ENCODE measurements around the gene SLC5A7. TPM values are rescaled to one million over a fixed set of nuclear protein-coding genes. Genes with fewer than 3 reads are reported as not detected.
A peak's percentile ranks its signal among the peaks of the same experiment; 100 is the strongest.

Gene SLC5A7
- total RNA-seq, 1 donor from 2014 or later = 0.81 TPM

DNA sequence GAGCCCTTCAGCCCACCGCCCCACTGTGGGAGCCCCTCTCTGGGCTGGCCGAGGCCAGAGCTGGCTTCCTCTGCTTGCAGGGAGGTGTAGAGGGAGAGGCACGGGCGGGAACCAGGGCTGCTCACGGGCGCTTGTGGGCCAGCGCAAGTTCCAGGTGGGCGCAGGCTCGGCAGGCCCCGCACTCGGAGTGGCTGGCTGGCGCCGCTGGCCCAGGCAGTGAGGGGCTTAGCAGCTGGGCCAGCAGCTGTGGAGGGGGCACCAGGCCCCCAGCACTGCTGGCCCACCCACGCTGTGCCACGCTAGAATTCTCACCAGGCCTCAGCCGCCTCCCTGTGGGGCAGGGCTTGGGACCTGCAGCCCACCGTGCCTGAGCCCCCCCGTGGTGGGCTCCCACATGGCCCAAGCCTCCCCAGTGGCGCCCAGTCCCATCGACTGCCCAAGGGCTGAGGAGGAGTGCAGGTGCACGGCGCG, 45.2 kb downstream of the SLC5A7 start:
- no peak overlapping the region for H3K27ac ChIP-seq
- intact Hi-C loops (cut with DNase I) = no loop called here

DNA sequence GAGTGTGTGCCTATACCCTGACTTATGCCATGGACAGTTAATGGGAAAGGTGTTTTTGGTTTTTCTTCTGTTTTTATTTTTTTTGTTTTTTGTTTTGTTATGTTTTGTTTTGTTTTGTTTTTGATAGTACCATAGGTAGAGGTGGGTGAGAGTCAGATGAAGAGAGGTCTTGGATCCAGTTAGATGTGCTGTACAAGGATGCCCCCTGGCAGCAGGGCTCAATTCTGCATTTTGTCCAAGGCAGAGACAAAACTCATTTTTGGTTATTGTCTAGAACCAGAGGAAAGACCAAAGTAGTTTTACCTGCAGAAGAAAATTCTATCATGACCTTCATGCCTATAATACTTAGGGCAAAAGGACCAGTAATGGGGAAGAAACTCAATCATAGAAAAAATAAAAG, 48.5 kb downstream of the SLC5A7 start:
- Histone ChIP-seq H3K27me3 (no peaks in the 10 kb centered on the region), H3K36me3 (no peaks in the 10 kb centered on the region), H3K4me3 (no peak overlapping the region), H3K4me1 (no peaks in the 10 kb centered on the region), H3K9me3 (no peaks in the 10 kb centered on the region), H3K27ac (no peak overlapping the region)
- TF ChIP-seq, protein P1, sequence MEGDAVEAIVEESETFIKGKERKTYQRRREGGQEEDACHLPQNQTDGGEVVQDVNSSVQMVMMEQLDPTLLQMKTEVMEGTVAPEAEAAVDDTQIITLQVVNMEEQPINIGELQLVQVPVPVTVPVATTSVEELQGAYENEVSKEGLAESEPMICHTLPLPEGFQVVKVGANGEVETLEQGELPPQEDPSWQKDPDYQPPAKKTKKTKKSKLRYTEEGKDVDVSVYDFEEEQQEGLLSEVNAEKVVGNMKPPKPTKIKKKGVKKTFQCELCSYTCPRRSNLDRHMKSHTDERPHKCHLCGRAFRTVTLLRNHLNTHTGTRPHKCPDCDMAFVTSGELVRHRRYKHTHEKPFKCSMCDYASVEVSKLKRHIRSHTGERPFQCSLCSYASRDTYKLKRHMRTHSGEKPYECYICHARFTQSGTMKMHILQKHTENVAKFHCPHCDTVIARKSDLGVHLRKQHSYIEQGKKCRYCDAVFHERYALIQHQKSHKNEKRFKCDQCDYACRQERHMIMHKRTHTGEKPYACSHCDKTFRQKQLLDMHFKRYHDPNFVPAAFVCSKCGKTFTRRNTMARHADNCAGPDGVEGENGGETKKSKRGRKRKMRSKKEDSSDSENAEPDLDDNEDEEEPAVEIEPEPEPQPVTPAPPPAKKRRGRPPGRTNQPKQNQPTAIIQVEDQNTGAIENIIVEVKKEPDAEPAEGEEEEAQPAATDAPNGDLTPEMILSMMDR (IDR thresholded peaks at IDR 0.05) = peak; percentile 12
- ATAC-seq (peak; percentile 34), DNase-seq (no peak)
- intact Hi-C loops (cut with DNase I) = no loop called here

More for the DNA sequence above, 45.2 kb downstream of the SLC5A7 start:
- H3K4me1 ChIP-seq = no peaks in the 10 kb centered on the region
- no peaks in the 10 kb centered on the region for H3K9me3 ChIP-seq
- no peak overlapping the region for H3K4me3 ChIP-seq
- no peaks in the 10 kb centered on the region for H3K36me3 ChIP-seq
- no peaks in the 10 kb centered on the region for H3K27me3 ChIP-seq
- ATAC-seq (peak; percentile 25), DNase-seq (no peak)
- TF ChIP-seq, protein P1 (IDR thresholded peaks at IDR 0.05) = no peak

DNA sequence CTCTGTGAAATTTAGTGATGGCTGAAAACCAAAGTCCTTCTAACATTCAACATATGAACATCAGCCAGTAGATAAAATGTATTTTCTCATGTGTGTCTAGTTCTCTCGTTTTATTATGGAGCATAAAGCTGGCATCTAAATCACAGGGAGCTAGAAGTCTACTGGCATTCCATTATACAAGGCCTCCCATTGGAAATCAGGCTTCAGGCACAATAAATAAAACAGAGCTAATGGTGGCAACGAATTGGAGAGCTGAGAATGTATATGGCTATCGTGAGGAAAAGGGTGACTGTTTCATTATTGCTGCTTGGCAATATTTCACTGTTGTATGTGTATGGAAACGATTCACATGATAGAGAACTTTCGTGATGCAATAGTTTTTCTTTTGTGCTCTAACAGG, 62.4 kb downstream of the SLC5A7 start:
- Histone ChIP-seq H3K27ac (no peak overlapping the region), H3K4me1 (no peaks in the 10 kb centered on the region), H3K4me3 (no peak overlapping the region), H3K27me3 (no peaks in the 10 kb centered on the region), H3K9me3 (no peaks in the 10 kb centered on the region), H3K36me3 (no peaks in the 10 kb centered on the region)
- no peak for ATAC-seq
- TF ChIP-seq, protein P1 (IDR thresholded peaks at IDR 0.05) = no peak
- intact Hi-C loops (cut with DNase I) = no loop called here
- DNase-seq = no peak

DNA sequence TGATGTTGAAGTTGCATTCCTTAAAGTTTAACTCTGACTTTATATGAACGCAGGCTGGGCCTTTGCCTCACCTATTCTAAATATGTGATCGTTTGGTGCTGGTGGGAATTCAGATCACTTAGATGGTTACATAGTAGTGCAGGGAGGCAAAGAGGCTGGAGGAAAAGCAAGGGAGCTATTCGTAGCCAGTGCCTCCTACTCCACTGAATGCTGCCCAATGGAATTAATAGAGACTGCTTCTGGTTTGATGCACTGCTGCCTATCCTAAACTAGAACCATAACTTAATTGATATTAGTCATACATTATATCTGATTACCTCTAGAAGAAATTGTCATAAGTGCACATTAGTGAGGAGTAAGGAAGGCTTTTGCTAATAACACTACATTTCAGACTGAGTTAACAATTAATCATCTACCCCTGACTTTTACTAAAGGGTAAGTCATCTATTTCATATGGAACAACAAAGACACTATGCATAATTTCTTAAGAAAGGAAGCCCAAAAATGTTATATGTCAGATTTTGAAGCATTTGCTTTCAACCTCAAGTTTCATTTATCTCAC, 72.3 kb downstream of the SLC5A7 start:
- ATAC-seq (no peak), DNase-seq (no peak)
- intact Hi-C loops (cut with DNase I) = no loop called here
- Histone ChIP-seq H3K4me1 (no peaks in the 10 kb centered on the region), H3K36me3 (no peaks in the 10 kb centered on the region), H3K27ac (no peak overlapping the region), H3K27me3 (no peaks in the 10 kb centered on the region), H3K9me3 (no peaks in the 10 kb centered on the region), H3K4me3 (no peak overlapping the region)
- TF ChIP-seq, protein P1 (IDR thresholded peaks at IDR 0.05) = no peak

DNA sequence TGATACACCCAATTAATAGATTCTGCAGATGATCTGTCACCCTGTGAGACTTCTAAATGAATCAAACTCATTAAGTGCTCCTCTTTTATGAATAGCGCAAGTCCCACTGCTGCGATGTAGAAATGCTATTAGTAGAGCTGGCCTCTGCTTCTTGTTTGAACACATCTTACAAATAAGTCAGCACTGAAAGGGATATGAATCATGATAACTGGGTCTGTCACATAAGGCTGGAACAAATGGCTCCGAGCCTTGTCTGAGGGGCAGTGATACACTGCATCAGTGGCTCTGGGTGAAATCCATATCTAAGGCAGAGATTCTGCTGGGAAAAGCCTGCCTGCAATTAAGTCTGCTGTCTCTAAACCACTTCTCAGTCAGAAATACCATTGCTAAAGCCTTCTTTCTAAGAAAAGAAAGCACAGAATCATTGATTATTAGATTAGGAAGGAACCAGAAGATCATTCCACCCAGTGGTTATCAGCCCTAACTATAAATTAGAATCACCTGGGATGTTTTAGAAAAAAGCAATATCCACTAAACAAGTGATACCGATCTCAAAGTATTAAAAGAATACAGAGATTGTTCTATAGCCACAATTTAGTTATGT, 75.2 kb downstream of the SLC5A7 start:
- H3K36me3 ChIP-seq = no peaks in the 10 kb centered on the region
- no peak overlapping the region for H3K27ac ChIP-seq
- TF ChIP-seq, protein P1 (IDR thresholded peaks at IDR 0.05) = no peak
- H3K4me3 ChIP-seq = no peak overlapping the region
- no peaks in the 10 kb centered on the region for H3K4me1 ChIP-seq
- H3K9me3 ChIP-seq = no peaks in the 10 kb centered on the region
- intact Hi-C loops (cut with DNase I) = no loop called here
- no peak for ATAC-seq
- no peak for DNase-seq
- H3K27me3 ChIP-seq = no peaks in the 10 kb centered on the region

Other genes starting within 250 kb of the SLC5A7 start
- 0.23 TPM for gene RGPD4, start 159.6 kb upstream of the SLC5A7 start, total RNA-seq